Activated T-cell treated with anti-CD3 and anti-CD28 coated beads, Interleukin-2, amount 50 U/mL, for 24 hours (primary cell): ENCODE measurements around the gene EPHB1.

Source experiments
- DNase-seq: peaks from one replicate; pipeline ENCODE4 v3.0.0-alpha.2; 2020
- H3K27ac Mint-ChIP-seq: 2 replicates; pipeline ENCODE4 v1.8.0; 2020; ENCODE audit warnings: mild to moderate bottlenecking, mixed read lengths
- H3K27me3 Mint-ChIP-seq: 2 replicates; pipeline ENCODE4 v1.8.0; 2020; ENCODE audit warnings: mixed read lengths
- H3K36me3 Mint-ChIP-seq: 2 replicates; pipeline ENCODE4 v1.8.0; 2020; ENCODE audit warnings: low read depth, mixed read lengths
- H3K4me1 Mint-ChIP-seq: 2 replicates; pipeline ENCODE4 v1.8.0; 2020; ENCODE audit warnings: low read depth, mixed read lengths
- H3K4me3 Mint-ChIP-seq: 2 replicates; pipeline ENCODE4 v1.8.0; 2020; ENCODE audit warnings: mild to moderate bottlenecking, moderate library complexity, mixed read lengths
- H3K9me3 Mint-ChIP-seq: 2 replicates; pipeline ENCODE4 v1.8.0; 2020; ENCODE audit warnings: mixed read lengths

EPHB1 gene

GRCh38 chr3:134901461-134901860 is 106.4 kb downstream of the EPHB1 start:
- H3K36me3 Mint-ChIP-seq = no peaks in the 10 kb centered on the region
- DNase-seq = no peak
- H3K9me3 Mint-ChIP-seq = no peaks in the 10 kb centered on the region
- H3K4me3 Mint-ChIP-seq = no peak overlapping the region
- H3K27me3 Mint-ChIP-seq = peaks cover 11% of the 10 kb centered on the region
- peaks cover 8% of the 10 kb centered on the region for H3K4me1 Mint-ChIP-seq
- H3K27ac Mint-ChIP-seq = no peak overlapping the region

DNA sequence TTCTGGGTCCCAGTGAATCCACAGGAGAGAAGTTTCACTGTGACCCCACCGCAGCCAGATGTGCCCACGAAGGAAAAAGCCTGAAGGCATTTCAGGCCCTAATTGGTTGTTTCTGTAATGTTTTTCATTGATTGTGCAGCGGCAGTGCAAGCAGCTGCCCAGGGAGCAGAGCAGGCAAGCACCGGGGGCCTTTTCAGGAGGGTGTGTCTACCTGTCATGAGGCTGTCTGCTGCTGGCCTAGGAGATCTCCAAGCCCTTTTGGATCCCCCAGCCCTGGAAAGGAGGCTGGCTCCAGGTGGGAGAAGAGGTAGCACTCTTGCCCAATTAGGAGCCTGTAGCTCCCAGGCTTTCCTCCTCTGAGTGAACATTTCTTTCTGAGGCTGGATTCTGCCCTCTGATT is 108.8 kb downstream of the EPHB1 start:
- no peak for DNase-seq
- no peaks in the 10 kb centered on the region for H3K36me3 Mint-ChIP-seq
- H3K27ac Mint-ChIP-seq = no peak overlapping the region
- peaks cover 10% of the 10 kb centered on the region for H3K27me3 Mint-ChIP-seq
- H3K9me3 Mint-ChIP-seq = no peaks in the 10 kb centered on the region
- H3K4me3 Mint-ChIP-seq = no peak overlapping the region
- peaks cover 8% of the 10 kb centered on the region for H3K4me1 Mint-ChIP-seq

DNA sequence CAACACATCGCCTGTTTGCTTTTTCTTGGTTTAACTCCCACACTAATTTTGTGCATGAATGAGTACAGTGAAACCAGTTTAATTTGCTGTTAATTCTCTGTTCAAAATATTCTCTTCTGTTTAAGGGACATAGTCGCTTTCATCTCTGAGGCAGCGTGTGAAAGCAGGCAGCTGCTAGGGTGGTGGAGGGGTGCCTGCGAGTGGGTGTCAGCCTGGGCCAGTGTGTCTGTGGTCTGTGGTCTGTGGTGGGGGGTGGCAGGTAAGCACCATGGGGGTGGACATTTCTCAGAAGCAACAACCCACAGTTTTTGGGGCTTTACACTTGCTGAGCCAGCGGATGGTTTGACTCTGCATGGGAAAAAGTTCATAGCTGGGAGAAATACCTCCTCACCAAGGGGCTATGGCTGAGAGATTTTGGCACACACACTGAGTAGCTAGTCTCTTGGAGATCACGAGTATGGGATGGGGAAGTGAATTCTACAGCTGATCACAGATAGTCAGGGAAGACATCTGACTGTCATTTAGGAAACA is 109.2 kb downstream of the EPHB1 start:
- Mint-ChIP-seq H3K27me3 (peaks cover 6% of the 10 kb centered on the region), H3K4me3 (no peak overlapping the region), H3K9me3 (no peaks in the 10 kb centered on the region), H3K36me3 (no peaks in the 10 kb centered on the region), H3K4me1 (peaks cover 8% of the 10 kb centered on the region), H3K27ac (no peak overlapping the region)
- DNase-seq = no peak

GRCh38 chr3:134904776-134905646 is 110.0 kb downstream of the EPHB1 start:
- peaks cover 8% of the 10 kb centered on the region for H3K4me1 Mint-ChIP-seq

DNA sequence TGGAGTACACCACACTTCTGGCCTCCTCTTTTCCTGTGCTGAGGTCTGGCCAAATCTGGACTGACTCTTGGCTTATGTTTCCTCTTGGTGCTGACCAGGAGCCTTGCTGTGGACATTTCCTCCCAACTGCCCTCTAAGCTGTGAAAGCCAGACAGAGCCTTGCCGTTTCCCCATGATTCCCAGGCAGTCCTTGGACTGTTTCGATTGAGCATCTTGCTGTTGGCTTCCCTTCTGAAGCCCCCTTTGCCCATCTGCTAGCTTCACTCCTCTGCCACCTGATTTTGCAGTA is 110.5 kb downstream of the EPHB1 start:
- no peaks in the 10 kb centered on the region for H3K36me3 Mint-ChIP-seq
- no peak overlapping the region for H3K27ac Mint-ChIP-seq
- no peaks in the 10 kb centered on the region for H3K9me3 Mint-ChIP-seq
- DNase-seq = no peak
- peaks cover 8% of the 10 kb centered on the region for H3K4me1 Mint-ChIP-seq
- H3K27me3 Mint-ChIP-seq = peaks cover 6% of the 10 kb centered on the region
- no peak overlapping the region for H3K4me3 Mint-ChIP-seq

More at GRCh38 chr3:134904776-134905646, 110.0 kb downstream of the EPHB1 start:
- no peak for DNase-seq
- no peaks in the 10 kb centered on the region for H3K36me3 Mint-ChIP-seq
- H3K27me3 Mint-ChIP-seq = peaks cover 6% of the 10 kb centered on the region
- H3K4me3 Mint-ChIP-seq = no peak overlapping the region
- no peaks in the 10 kb centered on the region for H3K9me3 Mint-ChIP-seq
- no peak overlapping the region for H3K27ac Mint-ChIP-seq

- DNase-seq = no peak
- Mint-ChIP-seq H3K4me3 (no peak overlapping the region), H3K36me3 (no peaks in the 10 kb centered on the region), H3K27ac (no peak overlapping the region), H3K27me3 (peaks cover 3% of the 10 kb centered on the region), H3K9me3 (no peaks in the 10 kb centered on the region), H3K4me1 (peaks cover 8% of the 10 kb centered on the region)
These were observed 113.2 kb downstream of the EPHB1 start for GRCh38 chr3:134908271-134908670.

DNA sequence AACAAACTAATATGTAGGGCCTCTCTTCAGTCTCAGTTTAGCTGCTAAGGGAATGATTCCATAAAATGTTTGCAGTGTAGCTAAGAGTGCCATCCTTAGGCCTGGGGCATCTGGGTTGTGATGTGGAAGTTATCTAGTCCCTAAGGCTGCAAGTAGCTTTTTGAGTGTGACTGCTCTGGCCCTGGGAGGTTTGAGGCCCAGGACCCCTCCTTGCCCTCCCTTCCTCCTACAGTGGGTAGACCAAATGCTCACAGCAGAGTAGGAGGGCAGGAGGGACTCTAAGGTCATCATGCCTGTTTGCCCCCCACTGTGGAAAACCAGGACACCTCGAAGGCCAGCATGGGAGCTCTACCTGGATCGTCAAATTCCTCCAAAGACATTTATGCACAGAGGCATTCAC is 115.0 kb downstream of the EPHB1 start:
- DNase-seq = no peak
- no peaks in the 10 kb centered on the region for H3K36me3 Mint-ChIP-seq
- no peak overlapping the region for H3K27ac Mint-ChIP-seq
- H3K4me1 Mint-ChIP-seq = no peaks in the 10 kb centered on the region
- peaks cover 3% of the 10 kb centered on the region for H3K27me3 Mint-ChIP-seq
- no peaks in the 10 kb centered on the region for H3K9me3 Mint-ChIP-seq
- H3K4me3 Mint-ChIP-seq = no peak overlapping the region

DNA sequence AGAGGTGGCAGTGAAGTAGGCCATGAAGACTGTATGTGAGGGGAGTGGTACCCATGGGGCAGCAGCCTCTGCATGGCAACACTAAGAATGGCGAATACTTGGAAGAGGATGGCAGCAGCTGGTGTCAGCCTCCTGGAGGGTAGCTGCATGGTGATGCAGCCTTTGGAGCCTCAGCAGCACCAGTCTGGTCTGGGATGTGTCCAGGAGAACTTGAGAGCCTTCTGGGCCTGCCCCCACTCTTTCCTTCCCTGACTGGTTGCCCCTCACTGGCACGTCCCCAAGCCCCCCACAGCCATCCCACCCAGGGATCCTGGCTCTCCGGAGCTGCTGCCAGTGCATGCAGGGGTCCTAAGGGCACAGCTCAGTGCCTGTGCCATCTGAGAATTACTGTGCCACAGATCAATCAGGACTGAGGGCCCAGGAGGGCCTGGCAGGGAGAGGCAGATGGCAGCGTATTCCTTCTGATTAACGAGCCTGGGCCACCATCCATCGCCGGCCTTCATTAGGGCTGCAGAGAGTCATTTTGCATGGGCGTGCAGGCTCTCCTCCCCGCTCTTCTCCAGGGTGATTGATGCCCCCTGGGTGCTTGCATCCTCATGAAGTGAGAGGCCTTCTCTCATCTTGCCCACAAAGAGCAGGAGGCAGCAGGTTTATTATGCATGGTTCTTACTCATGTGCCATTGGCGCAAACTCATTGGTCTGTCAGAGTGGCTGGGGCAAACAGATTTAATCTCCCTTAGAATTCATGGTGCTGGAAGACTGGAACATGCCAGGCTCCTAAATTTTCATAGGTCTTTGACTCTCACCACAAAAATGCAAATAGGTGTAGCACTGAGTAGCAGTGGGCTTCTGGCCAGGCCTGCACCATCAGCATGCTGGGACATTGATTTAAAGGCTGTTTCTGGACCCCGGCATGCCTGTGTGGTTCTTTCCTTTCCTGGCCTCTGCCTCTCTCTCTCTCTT is 116.8 kb downstream of the EPHB1 start:
- Mint-ChIP-seq H3K4me1 (no peaks in the 10 kb centered on the region), H3K36me3 (no peaks in the 10 kb centered on the region), H3K4me3 (no peak overlapping the region), H3K27ac (no peak overlapping the region), H3K9me3 (no peaks in the 10 kb centered on the region), H3K27me3 (no peaks in the 10 kb centered on the region)
- DNase-seq = no peak

- no peak overlapping the region for H3K4me3 Mint-ChIP-seq
- H3K4me1 Mint-ChIP-seq = no peaks in the 10 kb centered on the region
- H3K27me3 Mint-ChIP-seq = peaks cover 5% of the 10 kb centered on the region
These were observed 121.4 kb downstream of the EPHB1 start for GRCh38 chr3:134916276-134916961.

GRCh38 chr3:134917631-134918030 is 122.6 kb downstream of the EPHB1 start:
- Mint-ChIP-seq H3K27ac (no peak overlapping the region), H3K9me3 (no peaks in the 10 kb centered on the region), H3K4me3 (no peak overlapping the region), H3K4me1 (no peaks in the 10 kb centered on the region), H3K36me3 (no peaks in the 10 kb centered on the region), H3K27me3 (peaks cover 5% of the 10 kb centered on the region)
- DNase-seq = no peak

More at GRCh38 chr3:134916276-134916961, 121.4 kb downstream of the EPHB1 start:
- H3K36me3 Mint-ChIP-seq = no peaks in the 10 kb centered on the region
- no peak for DNase-seq
- no peak overlapping the region for H3K27ac Mint-ChIP-seq
- H3K9me3 Mint-ChIP-seq = no peaks in the 10 kb centered on the region

DNA sequence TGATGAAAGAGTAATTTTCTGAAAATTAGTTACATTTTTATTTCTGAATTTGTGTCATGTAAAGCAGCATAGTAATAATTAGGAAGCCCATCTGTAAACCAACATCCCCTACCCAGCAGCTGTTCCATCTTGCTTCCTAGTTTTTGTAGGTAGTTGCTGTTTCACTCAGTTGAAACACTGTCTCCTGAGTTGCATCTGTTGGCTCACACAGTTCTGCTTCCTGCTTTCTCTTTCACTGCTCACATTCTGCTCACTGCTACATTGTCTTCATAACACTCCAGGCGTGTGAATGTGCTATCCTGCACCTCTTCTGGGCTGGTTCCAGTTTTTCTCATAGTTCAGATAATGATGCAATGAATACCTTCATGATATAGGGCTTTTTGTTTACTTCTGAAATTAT is 123.4 kb downstream of the EPHB1 start:
- Mint-ChIP-seq H3K4me1 (no peaks in the 10 kb centered on the region), H3K4me3 (no peak overlapping the region), H3K36me3 (no peaks in the 10 kb centered on the region), H3K9me3 (no peaks in the 10 kb centered on the region), H3K27ac (no peak overlapping the region), H3K27me3 (peaks cover 5% of the 10 kb centered on the region)
- no peak for DNase-seq

GRCh38 chr3:134922101-134922500 is 127.0 kb downstream of the EPHB1 start:
- H3K27me3 Mint-ChIP-seq = peaks cover 5% of the 10 kb centered on the region
- DNase-seq = no peak

GRCh38 chr3:134922866-134923265 is 127.8 kb downstream of the EPHB1 start:
- Mint-ChIP-seq H3K4me1 (no peaks in the 10 kb centered on the region), H3K27me3 (peaks cover 5% of the 10 kb centered on the region), H3K27ac (no peak overlapping the region), H3K4me3 (no peak overlapping the region), H3K9me3 (peaks cover 7% of the 10 kb centered on the region), H3K36me3 (no peaks in the 10 kb centered on the region)
- no peak for DNase-seq

More at GRCh38 chr3:134922101-134922500, 127.0 kb downstream of the EPHB1 start:
- H3K4me1 Mint-ChIP-seq = no peaks in the 10 kb centered on the region
- no peak overlapping the region for H3K27ac Mint-ChIP-seq
- H3K4me3 Mint-ChIP-seq = no peak overlapping the region
- H3K9me3 Mint-ChIP-seq = peaks cover 7% of the 10 kb centered on the region
- H3K36me3 Mint-ChIP-seq = no peaks in the 10 kb centered on the region

DNA sequence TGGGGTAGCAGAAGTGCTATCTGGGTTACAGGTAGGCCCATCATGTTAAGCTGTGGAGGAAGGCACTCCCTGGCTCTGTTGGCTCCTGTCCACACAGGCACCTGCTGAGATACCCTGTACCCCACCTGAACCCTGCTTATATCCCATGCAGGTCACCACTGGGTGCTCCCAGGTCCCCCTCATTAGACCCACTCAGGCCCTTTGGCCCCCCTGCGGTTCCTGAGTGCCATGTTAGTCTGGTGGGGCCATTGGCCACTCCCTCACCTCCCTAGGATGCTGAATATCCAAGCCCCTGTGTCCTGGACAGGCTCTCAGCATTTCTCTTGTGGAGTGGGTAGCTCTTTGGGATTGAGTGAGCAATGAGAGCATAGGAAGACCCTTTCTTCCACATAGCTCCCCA is 128.2 kb downstream of the EPHB1 start:
- H3K27ac Mint-ChIP-seq = no peak overlapping the region
- H3K9me3 Mint-ChIP-seq = peaks cover 7% of the 10 kb centered on the region
- H3K36me3 Mint-ChIP-seq = no peaks in the 10 kb centered on the region
- DNase-seq = no peak
- no peaks in the 10 kb centered on the region for H3K4me1 Mint-ChIP-seq
- peaks cover 5% of the 10 kb centered on the region for H3K27me3 Mint-ChIP-seq
- H3K4me3 Mint-ChIP-seq = no peak overlapping the region
